Cerebellar cortex (tissue), 1 donor: ENCODE data around the gene FOXQ1.
"Not testable (repeated sequence)": the region's sequence is repeated elsewhere in the genome, so short reads cannot be mapped to it uniquely, and the experiment has no call there.

Experiments used
- DNase-seq: peaks from one replicate; pipeline ENCODE4 v3.0.0-alpha.2; 2015; ENCODE audit warnings: low spot score

The FOXQ1 gene

GRCh38 chr6:1322156-1322555 lies 10.3 kb downstream of the FOXQ1 start:
- no peak for DNase-seq

- DNase-seq: no peak
Measured at GRCh38 chr6:1322696-1323219, 10.9 kb downstream of the FOXQ1 start.

DNA sequence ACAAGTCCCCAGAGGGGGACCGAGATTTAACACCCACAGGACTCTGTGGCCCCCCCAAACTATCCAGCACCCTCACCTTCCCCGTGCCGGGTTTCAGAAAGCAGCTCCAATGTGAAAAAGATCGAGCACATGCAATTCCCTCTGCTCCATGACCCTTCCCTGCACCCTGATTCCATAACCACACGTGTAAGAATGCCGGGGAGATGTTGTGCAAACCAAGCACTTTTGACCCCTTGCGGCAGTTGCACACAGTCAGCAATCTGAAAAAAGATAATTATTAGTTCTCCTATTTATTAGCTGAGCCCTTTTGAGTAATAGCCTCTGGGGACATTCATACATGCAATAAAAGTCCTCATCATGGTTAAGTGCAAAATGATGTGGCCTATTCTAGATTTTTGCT lies 13.0 kb downstream of the FOXQ1 start:
- DNase-seq: no peak

DNA sequence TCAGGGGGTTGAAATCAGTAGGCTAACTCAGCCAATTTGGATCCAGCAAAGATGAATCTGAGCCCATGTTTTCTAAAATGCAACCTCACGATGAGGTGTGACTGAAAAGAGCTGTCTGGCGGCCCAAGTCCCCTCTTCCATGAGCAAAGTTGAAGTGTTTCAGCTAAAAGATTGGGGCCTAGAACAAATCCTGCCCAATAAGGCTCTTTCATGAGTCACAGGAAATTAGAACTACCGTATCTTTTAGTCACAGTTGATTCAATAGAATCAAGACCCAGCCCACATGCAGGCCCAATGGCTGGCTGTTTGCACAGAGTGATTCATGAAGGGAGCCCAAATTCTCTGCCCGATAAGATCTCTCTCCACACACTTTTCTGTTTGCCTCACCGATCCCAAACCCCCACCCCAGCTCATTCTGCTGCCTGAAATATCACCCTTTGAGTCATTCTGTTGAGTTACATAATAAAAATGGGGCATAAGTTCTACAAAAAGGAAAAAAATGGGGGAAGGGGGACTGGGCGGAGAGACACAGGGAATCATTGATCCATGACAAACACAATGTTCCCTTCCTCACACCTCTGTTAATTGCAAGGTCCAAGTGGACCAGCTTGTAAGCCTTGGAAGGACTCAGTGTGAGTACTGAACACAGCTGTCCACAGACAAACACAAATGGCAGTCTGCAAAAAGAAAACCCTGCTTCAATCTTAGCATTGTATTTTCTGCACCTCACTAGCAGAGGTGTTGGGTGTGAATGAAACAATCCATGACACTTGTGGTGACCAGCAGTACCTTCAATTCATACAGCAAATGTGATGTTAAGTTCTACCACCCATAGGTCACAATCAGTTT lies 13.8 kb downstream of the FOXQ1 start:
- DNase-seq: no peak

DNA sequence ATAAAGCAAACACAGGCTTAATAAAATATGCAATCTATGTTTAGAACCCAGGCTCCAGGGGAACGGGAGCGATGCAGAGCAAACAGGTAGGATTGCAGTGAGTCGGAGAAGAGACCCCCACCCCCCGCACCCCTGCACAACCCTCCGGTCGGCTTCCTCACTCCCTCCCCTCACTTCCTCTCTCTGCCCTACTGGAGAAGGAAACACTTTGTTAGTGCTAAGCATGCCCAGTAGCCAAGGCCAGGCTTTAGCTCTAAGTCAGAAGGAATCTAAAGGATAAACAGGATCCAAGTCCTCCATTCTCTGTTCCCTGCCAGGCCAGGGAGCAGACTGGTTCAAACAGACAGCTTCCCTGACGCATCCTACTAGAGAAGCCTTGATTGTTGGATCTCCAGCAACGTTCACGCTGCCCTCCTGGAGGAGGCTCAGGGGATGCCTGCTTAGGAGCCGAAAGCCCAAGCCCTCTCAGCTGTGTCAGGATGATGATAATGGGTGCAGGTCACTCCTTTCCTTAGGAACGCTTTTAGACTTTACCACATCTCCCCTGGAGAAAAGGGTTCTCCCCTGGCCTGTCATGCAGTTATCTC lies 14.7 kb downstream of the FOXQ1 start:
- no peak for DNase-seq

GRCh38 chr6:1327630-1328029 lies 15.7 kb downstream of the FOXQ1 start:
- no peak for DNase-seq

GRCh38 chr6:1328129-1328800 lies 16.4 kb downstream of the FOXQ1 start:
- no peak for DNase-seq

DNA sequence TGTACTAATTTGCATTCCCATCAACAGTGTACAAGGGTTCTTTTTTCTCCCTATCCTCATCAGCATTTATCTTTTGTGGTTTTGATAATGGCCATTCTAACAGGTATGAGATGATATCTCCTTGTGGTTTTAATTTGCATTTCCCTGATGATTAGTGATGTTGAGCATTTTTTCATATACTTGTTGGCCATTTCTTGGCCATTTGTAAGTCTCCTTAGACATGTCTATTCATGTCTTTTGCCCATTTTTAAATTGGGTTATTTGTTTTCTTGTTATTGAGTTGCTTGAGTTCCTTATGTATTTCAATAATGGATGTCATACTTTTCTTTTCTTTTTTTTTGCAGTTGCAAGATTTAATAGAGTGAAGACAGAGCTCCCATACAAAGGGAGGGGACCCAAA lies 17.8 kb downstream of the FOXQ1 start:
- DNase-seq: no peak

DNA sequence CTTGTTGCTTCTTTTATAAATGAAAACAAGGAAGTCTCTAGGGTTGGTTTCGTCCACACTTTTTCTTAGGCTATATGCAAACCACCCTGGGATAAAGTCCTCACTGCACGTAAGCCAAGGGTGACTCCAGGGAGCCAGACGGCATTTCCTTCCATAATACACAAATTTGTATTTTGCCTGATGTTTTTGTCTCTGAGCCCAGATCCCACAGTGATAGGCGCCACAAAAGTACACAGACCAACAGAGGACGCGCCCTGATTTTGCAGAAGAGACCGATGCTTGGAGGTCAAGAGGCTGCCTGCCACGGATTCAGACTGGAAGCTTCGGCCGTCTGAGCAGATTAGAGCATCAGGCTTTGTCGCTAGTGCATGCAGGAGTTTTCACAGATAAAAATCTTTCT lies 22.8 kb downstream of the FOXQ1 start:
- DNase-seq: no peak

DNA sequence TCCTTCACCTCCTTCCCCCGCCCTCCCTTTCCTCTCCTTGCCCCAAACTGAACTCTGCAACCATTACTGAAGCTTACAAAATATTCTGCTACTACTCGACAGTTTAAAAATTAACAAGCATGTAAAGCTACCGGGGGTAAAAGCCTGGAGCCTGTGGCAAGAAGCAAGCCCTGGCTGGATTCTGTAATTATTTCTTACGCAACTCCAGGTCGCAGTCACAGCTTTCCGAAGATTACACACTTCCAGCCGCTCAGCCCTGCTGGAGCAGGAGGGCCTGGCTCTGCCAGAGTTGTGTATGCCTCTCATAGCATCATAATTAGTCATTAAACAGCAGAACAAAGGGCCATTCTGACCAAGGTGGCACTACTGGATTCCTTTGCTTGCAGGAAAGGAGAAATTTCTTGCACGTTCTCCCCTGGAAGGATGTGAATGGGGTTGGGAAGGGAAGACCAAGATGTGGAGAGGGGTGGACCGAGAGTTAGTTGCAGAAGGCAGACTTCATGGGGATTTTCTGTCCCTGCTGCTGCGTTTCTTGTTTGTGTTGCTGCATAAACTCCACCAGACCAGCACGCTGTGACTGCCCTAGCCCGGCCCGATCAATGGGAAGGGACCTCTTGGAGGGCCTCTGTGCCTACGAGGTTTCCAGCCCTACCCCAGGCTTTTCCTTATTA lies 23.6 kb downstream of the FOXQ1 start:
- DNase-seq: no peak

DNA sequence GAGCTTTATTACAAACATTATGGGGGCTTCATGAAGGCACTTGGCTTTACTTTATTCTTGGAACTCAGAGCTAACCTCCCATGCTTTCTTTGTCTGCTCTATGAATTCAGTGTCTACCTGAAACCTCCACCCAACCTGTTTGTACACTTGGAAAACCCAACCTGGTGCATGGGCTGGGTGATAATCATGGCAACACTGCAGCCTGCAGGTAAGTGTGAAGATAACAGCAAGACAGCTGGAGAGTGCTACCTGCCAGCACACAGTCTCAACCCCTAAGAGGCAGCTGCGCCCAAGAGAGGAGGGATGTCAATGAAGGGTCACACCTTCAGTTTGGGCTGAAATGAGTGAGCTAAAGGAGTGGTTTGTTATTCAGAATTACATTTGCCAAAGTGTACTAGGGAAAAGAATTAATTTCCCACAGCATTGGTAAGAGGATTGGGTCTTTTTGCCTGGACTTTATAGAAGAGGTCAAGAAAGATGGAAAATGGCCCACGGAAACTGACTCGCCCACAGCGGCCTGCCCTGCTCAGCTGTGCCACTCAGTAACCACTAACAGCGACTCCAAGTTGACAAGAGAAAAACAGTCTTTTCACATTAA lies 24.4 kb downstream of the FOXQ1 start:
- DNase-seq: peak; percentile 17

- no peak for DNase-seq
Measured at GRCh38 chr6:1337791-1338190, 25.9 kb downstream of the FOXQ1 start.

DNA sequence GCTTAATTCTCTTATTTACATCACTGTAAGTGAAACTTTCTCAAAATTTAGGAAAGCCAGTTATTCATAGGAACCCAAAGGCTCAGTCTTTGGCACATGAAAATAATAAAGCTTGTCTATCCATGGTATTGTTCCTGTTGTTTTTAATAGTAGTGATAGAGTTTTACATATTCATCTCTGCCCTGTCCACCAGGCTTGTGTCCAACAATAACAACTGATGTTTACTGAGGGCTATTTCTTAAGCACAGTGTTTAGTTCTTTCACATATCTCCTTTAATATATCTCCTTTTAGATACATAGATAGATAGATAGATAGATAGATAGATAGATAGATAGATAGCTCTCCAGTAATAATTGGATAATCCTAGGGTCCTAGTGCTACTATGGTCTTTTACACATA lies 34.2 kb downstream of the FOXQ1 start:
- no peak for DNase-seq

GRCh38 chr6:1346558-1347091 lies 34.7 kb downstream of the FOXQ1 start:
- DNase-seq: no peak

GRCh38 chr6:1347161-1347560 lies 35.3 kb downstream of the FOXQ1 start:
- DNase-seq: no peak

DNA sequence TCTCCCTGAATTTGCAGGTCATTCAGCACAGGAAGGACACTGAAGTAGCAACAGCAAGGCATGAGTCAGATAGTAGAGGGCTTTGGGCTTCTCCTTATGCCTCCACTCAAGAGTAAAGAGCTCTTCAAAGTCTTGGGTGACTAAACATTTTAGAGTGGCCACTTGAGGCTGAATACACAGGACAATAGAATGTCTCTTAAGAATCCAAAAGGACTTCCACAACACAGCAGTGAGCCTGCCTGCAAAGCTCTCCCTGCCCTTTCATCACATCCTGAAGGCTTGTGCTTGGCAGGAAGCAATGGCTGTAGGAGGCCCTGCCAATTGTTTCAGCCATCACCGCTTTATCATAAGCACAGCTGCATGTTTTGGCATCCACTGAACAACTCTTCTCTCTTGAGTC lies 36.8 kb downstream of the FOXQ1 start:
- DNase-seq: no peak

DNA sequence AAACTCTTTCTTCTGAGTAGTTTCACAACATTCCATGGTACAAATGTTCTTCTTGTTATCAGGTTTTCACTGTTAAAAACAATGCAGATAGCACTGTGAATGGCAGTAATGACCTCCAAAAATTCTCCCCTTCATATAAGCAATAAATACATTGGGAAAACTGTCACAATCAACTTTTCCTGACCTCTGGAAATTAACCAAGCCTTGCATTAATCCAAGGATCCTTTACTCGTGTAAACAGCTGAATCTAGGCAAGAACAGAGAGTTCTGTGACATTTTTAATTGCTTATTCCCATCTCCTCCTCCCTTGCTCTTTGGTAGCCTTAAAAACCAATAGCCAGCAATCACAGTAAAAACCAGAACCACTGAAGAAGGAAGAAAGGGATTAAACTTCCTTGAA lies 37.8 kb downstream of the FOXQ1 start:
- no peak for DNase-seq

- DNase-seq: no peak
Measured at GRCh38 chr6:1351381-1352008, 39.6 kb downstream of the FOXQ1 start.

- not testable (repeated sequence) for DNase-seq
Measured at GRCh38 chr6:1355068-1355467, 43.2 kb downstream of the FOXQ1 start.

DNA sequence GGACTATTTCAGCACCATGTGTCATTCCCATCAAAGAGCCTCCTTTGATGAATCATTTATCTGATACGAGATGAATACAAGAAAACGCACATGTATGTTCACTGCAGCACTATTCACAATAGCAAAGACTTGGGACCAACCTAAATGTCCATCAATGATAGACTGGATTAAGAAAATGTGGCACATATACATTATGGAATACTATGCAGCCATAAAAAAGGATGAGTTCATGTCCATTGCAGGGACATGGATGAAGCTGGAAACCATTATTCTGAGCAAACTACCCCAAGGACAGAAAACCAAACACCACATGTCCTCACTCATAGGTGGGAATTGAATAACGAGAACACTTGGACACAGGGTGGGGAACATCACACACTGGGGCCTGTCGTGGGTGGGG lies 49.8 kb downstream of the FOXQ1 start:
- not testable (repeated sequence) for DNase-seq

DNA sequence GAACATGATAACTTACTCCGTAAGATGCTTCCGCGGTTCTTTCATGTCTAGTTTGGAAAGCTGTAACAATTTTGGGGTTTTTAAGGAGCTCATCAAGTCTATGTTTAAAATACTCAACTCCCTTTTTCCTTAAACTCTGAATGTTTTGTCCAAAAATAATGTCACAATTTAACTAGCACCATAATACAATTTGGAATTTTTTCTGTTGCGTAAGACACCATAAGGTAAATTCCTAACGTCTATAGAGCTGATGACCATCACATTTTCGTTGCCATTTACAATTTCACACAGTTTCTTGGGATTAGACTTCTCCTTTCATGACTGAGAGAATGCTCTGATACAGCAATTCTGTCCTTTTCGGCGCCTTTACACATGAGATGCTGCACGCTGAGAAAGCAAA lies 50.7 kb downstream of the FOXQ1 start:
- no peak for DNase-seq
